Fibroblast of the aortic adventitia (primary cell): ENCODE measurements around the gene ADAMTSL2. TPM values are rescaled to one million over a fixed set of nuclear protein-coding genes. Genes with fewer than 3 reads are reported as not detected.

ENCODE experiments used
- DNase-seq: peaks from one replicate; pipeline ENCODE4 v3.0.0-alpha.2; 2010; ENCODE audit warnings: low read depth
- H3K4me3 ChIP-seq: 2 replicates; pipeline ENCODE4 v1.5.1; 2011; ENCODE audit warnings: low read depth, mild to moderate bottlenecking, control low read depth, low read length, moderate library complexity
- CTCF ChIP-seq: IDR thresholded peaks from 2 replicates; pipeline ENCODE4 v1.5.1; 2011; ENCODE audit warnings: mild to moderate bottlenecking, low read length, control low read depth, inconsistent platforms; ENCODE audit not compliant: insufficient read depth
- total RNA-seq: library from RNA; depleted of rRNA; stranded (reverse); fragments of >200 nt; gene quantifications from 2 replicates; pipeline ENCODE4 v1.2.3, GENCODE V29; 2012; ENCODE audit warnings: low replicate concordance

The ADAMTSL2 gene
- total RNA-seq, 1 donor: not detected

GRCh38 chr9:133604856-133605255 is 70.4 kb downstream of the ADAMTSL2 start:
- DNase-seq: no peak
- TF ChIP-seq CTCF: no peak
- no peak overlapping the region for H3K4me3 ChIP-seq

GRCh38 chr9:133605446-133605845 is 70.9 kb downstream of the ADAMTSL2 start:
- TF ChIP-seq CTCF: no peak
- no peak for DNase-seq
- H3K4me3 ChIP-seq: no peak overlapping the region

GRCh38 chr9:133605856-133606707 is 71.6 kb downstream of the ADAMTSL2 start:
- no peak overlapping the region for H3K4me3 ChIP-seq
- no peak for DNase-seq
- TF ChIP-seq CTCF: no peak

GRCh38 chr9:133606708-133607025 is 72.2 kb downstream of the ADAMTSL2 start:
- DNase-seq: no peak
- no peak for TF ChIP-seq CTCF
- H3K4me3 ChIP-seq: no peak overlapping the region

GRCh38 chr9:133607381-133607780 is 72.9 kb downstream of the ADAMTSL2 start:
- DNase-seq: no peak
- TF ChIP-seq CTCF: no peak
- no peak overlapping the region for H3K4me3 ChIP-seq

GRCh38 chr9:133607976-133608375 is 73.5 kb downstream of the ADAMTSL2 start:
- no peak for TF ChIP-seq CTCF
- no peak for DNase-seq
- no peak overlapping the region for H3K4me3 ChIP-seq

GRCh38 chr9:133608382-133608781 is 73.9 kb downstream of the ADAMTSL2 start:
- no peak for DNase-seq
- H3K4me3 ChIP-seq: no peak overlapping the region
- TF ChIP-seq CTCF: no peak
